Measurements from ENCODE around the gene MT1B.

GRCh38 chr16:56672761-56673536, 21.3 kb downstream of the MT1B start:
- TF ChIP-seq GATA2 (IDR thresholded peaks at IDR 0.05; ENCODE audit: low read depth, low read length) (no peak), GATA3 (IDR thresholded peaks at IDR 0.05; ENCODE audit: low read depth, low read length) (no peak)

All from SH-SY5Y (cell line).